KMS-11 (cell line): ENCODE results near the gene COL23A1.

Source experiments
- H2AFZ ChIP-seq: fragments of 200-600 bp; sonication (generic); 2 replicates; pipeline ENCODE4 v1.6.1; 2016; ENCODE audit warnings: antibody characterized with exemption, mixed run types, low read depth
- H3K27ac ChIP-seq: fragments of 200-600 bp; sonication (generic); 2 replicates; pipeline ENCODE4 v1.6.1; 2016; ENCODE audit warnings: mild to moderate bottlenecking, mixed run types
- H3K27me3 ChIP-seq: fragments of 200-600 bp; sonication (generic); 2 replicates; pipeline ENCODE4 v1.6.1; 2017; ENCODE audit warnings: mild to moderate bottlenecking, low read depth, mixed run types, moderate library complexity; ENCODE audit not compliant: insufficient read depth
- H3K36me3 ChIP-seq: fragments of 200-600 bp; sonication (generic); 2 replicates; pipeline ENCODE4 v1.6.1; 2017; ENCODE audit warnings: mild to moderate bottlenecking, mixed run types; ENCODE audit not compliant: insufficient read depth
- H3K4me1 ChIP-seq: fragments of 200-600 bp; sonication (generic); 2 replicates; pipeline ENCODE4 v1.6.1; 2016; ENCODE audit warnings: mild to moderate bottlenecking, low read depth, mixed run types; ENCODE audit not compliant: poor library complexity, severe bottlenecking
- H3K4me2 ChIP-seq: fragments of 200-600 bp; sonication (generic); 2 replicates; pipeline ENCODE4 v1.7.0; 2016; ENCODE audit warnings: mild to moderate bottlenecking, mixed run types
- H3K4me3 ChIP-seq: fragments of 200-600 bp; sonication (generic); IDR thresholded peaks from 2 replicates; pipeline ENCODE4 v1.6.1; 2017; ENCODE audit warnings: low read depth, low read length, mixed read lengths; ENCODE audit not compliant: insufficient read depth
- H3K79me2 ChIP-seq: fragments of 200-600 bp; sonication (generic); 2 replicates; pipeline ENCODE4 v1.6.1; 2016; ENCODE audit warnings: low read depth, mixed run types; ENCODE audit not compliant: insufficient read depth
- H3K9ac ChIP-seq: fragments of 200-600 bp; sonication (generic); 2 replicates; pipeline ENCODE4 v1.6.1; 2016; ENCODE audit warnings: mild to moderate bottlenecking, mixed run types
- H4K20me1 ChIP-seq: fragments of 200-600 bp; sonication (generic); 2 replicates; pipeline ENCODE4 v1.6.1; 2016; ENCODE audit warnings: mild to moderate bottlenecking, mixed run types; ENCODE audit not compliant: insufficient read depth
- TF ChIP-seq, protein P1 (sequence below): fragments of 200-600 bp; sonication (generic); conservative IDR thresholded peaks from 2 replicates; pipeline ENCODE4 v1.6.1; 2017; ENCODE audit warnings: low read depth, mild to moderate bottlenecking, antibody characterized with exemption, low read length, moderate library complexity, mixed read lengths

The COL23A1 gene

DNA sequence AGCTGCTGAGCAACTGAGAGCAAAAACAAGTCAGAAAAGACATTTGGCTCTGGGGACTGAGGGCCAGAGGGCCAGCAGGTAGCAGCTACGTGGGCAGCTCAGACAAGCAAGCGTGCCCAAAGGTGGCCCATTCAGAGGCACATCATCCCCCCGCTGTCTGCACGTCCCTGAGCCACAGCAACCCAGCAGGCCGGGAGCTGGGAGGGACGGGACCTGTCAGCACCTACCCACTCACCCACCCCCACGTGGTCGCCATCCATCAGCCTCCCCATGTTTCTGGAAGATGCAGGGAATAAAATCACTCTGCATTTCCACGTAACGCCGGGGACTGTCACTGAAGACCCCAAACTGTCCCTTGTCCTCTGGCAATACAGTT lies 167.8 kb downstream of the COL23A1 start:
- Histone ChIP-seq H3K9ac (no peak overlapping the region), H3K36me3 (no peaks in the 10 kb centered on the region), H3K4me1 (no peaks in the 10 kb centered on the region), H3K27ac (no peak overlapping the region), H3K4me3 (no peak overlapping the region), H2AFZ (no peak overlapping the region), H3K79me2 (no peaks in the 10 kb centered on the region), H3K4me2 (no peak overlapping the region), H4K20me1 (no peaks in the 10 kb centered on the region), H3K27me3 (no peaks in the 10 kb centered on the region; the same call in 1 of the 2 replicates)
- TF ChIP-seq, protein P1, sequence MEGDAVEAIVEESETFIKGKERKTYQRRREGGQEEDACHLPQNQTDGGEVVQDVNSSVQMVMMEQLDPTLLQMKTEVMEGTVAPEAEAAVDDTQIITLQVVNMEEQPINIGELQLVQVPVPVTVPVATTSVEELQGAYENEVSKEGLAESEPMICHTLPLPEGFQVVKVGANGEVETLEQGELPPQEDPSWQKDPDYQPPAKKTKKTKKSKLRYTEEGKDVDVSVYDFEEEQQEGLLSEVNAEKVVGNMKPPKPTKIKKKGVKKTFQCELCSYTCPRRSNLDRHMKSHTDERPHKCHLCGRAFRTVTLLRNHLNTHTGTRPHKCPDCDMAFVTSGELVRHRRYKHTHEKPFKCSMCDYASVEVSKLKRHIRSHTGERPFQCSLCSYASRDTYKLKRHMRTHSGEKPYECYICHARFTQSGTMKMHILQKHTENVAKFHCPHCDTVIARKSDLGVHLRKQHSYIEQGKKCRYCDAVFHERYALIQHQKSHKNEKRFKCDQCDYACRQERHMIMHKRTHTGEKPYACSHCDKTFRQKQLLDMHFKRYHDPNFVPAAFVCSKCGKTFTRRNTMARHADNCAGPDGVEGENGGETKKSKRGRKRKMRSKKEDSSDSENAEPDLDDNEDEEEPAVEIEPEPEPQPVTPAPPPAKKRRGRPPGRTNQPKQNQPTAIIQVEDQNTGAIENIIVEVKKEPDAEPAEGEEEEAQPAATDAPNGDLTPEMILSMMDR: no peak

DNA sequence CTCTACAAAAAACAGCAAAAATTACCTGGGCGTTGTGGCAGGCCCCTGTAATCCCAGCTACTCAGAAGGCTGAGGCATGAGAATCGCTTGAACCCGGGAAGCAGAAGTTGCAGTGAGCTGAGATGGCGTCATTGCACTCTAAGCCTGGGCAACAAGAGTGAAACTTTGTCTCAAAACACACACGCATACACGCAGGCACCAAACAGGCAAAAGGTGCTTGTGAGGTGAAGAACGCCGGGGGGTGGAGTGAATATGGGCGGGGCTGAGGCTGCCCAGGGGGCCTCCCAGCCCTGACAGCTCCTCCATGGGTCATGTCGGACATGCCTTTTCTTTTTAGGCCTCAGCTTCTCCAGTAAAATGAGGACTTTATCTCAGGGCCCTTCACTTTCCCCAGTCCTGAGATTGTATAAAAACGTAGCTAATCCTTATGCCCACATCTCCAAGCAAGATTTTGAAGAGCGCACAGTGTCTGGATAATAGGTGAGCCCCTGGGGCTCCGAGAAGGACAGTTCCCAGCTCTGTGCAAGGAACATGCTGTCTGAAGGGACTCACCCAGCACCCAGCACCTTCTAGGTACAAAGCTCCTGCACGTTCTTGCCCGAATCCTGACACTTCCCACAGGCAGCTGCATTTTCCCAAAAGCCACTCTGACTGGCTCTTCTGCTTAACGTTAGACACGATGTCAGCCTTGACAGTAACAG lies 168.3 kb downstream of the COL23A1 start:
- TF ChIP-seq, protein P1: no peak
- Histone ChIP-seq H2AFZ (no peak overlapping the region), H3K4me2 (no peak overlapping the region), H3K4me1 (no peaks in the 10 kb centered on the region), H3K79me2 (no peaks in the 10 kb centered on the region), H3K9ac (no peak overlapping the region), H4K20me1 (no peaks in the 10 kb centered on the region), H3K27ac (no peak overlapping the region), H3K4me3 (no peak overlapping the region), H3K36me3 (no peaks in the 10 kb centered on the region), H3K27me3 (no peaks in the 10 kb centered on the region; the same call in 1 of the 2 replicates)

DNA sequence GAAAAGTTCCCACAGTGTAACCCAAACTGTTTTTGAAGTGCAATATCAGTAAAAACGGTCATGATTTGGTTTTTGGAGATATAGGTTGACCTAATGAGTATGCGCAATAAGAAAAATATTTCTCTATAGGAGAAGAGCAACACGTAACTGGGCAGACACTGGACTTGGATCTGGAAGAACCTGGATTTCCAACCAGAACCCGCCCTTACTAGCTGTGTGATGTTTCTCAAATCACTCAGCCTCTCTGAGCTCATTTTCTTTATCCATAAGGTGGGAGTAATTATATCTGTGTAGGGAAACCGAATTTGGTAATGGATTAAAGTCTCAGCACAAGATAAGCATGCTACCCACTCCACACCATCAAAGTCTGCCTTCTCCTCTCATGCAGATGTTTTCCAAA lies 169.1 kb downstream of the COL23A1 start:
- no peaks in the 10 kb centered on the region; the same call in 1 of the 2 replicates for H3K27me3 ChIP-seq
- no peaks in the 10 kb centered on the region for H3K79me2 ChIP-seq
- H3K27ac ChIP-seq: no peak overlapping the region
- no peak overlapping the region for H3K4me2 ChIP-seq
- no peaks in the 10 kb centered on the region for H3K4me1 ChIP-seq
- H4K20me1 ChIP-seq: no peaks in the 10 kb centered on the region
- TF ChIP-seq, protein P1: no peak
- no peaks in the 10 kb centered on the region for H3K36me3 ChIP-seq
- no peak overlapping the region for H3K9ac ChIP-seq
- no peak overlapping the region for H2AFZ ChIP-seq
- no peak overlapping the region for H3K4me3 ChIP-seq

DNA sequence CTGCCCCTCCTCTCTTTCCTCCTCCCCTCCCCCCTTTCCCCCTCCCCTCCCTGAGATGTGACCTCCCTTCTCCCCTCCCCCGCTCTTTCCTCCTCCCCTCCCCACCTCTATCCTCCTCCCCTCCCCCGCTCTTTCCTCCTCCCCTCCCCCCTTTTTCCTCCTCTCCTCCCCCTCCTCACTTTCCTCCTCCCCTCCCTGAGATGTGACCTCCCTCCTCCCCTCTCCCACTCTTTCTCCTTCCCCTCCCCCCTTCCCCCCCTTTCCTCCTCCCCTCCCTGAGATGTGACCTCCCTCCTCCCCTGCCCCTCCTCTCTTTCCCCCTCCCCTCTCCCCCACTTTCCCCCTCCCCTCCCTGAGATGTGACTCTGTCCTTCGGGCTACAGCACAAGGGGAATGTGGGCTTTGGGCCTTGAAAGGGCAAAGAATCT lies 169.8 kb downstream of the COL23A1 start:
- Histone ChIP-seq H2AFZ (no peak overlapping the region), H3K27ac (no peak overlapping the region), H3K79me2 (no peaks in the 10 kb centered on the region), H3K4me3 (no peak overlapping the region), H4K20me1 (no peaks in the 10 kb centered on the region), H3K4me2 (no peak overlapping the region), H3K36me3 (no peaks in the 10 kb centered on the region), H3K9ac (no peak overlapping the region), H3K4me1 (no peaks in the 10 kb centered on the region), H3K27me3 (no peaks in the 10 kb centered on the region; the same call in 1 of the 2 replicates)
- TF ChIP-seq, protein P1: no peak
